Peyer's patch (tissue), 4 donors: ENCODE results near the gene OASL.

Experiments
- POLR2A ChIP-seq, 2 donors: fragments of 450-650 bp; IDR thresholded peaks; one replicate each; pipeline ENCODE4 v1.5.1; 2017; ENCODE audit warnings: antibody characterized with exemption in 2 of 2, mild to moderate bottlenecking in 2 of 2, moderate library complexity in 2 of 2
- TF ChIP-seq, protein P1 (sequence below), 6 experiments: fragments of 450-650 bp in 4 of 6; fragments of 200-600 bp in 2 of 6; sonication (generic) in 1 of 6; IDR thresholded peaks; one replicate each; pipeline ENCODE4 v1.5.1; 2017 to 2019; ENCODE audit warnings: antibody characterized with exemption in 6 of 6, mild to moderate bottlenecking in 3 of 6, moderate library complexity in 1 of 6

- TF ChIP-seq, protein P1, sequence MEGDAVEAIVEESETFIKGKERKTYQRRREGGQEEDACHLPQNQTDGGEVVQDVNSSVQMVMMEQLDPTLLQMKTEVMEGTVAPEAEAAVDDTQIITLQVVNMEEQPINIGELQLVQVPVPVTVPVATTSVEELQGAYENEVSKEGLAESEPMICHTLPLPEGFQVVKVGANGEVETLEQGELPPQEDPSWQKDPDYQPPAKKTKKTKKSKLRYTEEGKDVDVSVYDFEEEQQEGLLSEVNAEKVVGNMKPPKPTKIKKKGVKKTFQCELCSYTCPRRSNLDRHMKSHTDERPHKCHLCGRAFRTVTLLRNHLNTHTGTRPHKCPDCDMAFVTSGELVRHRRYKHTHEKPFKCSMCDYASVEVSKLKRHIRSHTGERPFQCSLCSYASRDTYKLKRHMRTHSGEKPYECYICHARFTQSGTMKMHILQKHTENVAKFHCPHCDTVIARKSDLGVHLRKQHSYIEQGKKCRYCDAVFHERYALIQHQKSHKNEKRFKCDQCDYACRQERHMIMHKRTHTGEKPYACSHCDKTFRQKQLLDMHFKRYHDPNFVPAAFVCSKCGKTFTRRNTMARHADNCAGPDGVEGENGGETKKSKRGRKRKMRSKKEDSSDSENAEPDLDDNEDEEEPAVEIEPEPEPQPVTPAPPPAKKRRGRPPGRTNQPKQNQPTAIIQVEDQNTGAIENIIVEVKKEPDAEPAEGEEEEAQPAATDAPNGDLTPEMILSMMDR (IDR thresholded peaks at IDR 0.05), result peak; percentile 26 to 68 (median 62)
- TF ChIP-seq POLR2A (IDR thresholded peaks at IDR 0.05), result no peak
These were observed 21.3 kb upstream of the OASL start for GRCh38 chr12:121060149-121061001.
